Measurements from ENCODE around the gene FMN2. TPM values are rescaled to one million over a fixed set of nuclear protein-coding genes. Genes with fewer than 3 reads are reported as not detected.
A peak's percentile ranks its signal among the peaks of the same experiment; 100 is the strongest.

FMN2 gene
- total and polyA plus RNA-seq, 4 donors = 0.14 to 2.7 (median 1.2) TPM

GRCh38 chr1:240314845-240315801, 223.4 kb downstream of the FMN2 start:
- peaks cover 0 to 7% (median 0%) of the 10 kb centered on the region in 5 donors for H3K4me1 ChIP-seq (ENCODE audit: control insufficient read depth in 5 of 5, insufficient read depth in 5 of 5, low read length in 5 of 5)
- WGBS, 2 donors = 60 to 71% methylated on average over 3 of the region's 3 CpGs
- no peaks in the 10 kb centered on the region for H3K27me3 ChIP-seq (ENCODE audit: control insufficient read depth in 3 of 3, insufficient read depth in 3 of 3, low read length in 2 of 3)
- DNase-seq (peak in 2 of 3 donors; percentile 32 to 39), ATAC-seq (ENCODE audit: insufficient read depth, low FRiP score) (no peak)
- no peak overlapping the region for H3K9ac ChIP-seq (ENCODE audit: insufficient read depth in 1 of 2, low read length in 2 of 2)
- H3K4me3 ChIP-seq = no peak overlapping the region
- no peak overlapping the region for H3K27ac ChIP-seq (ENCODE audit: low read depth in 1 of 2, low read length in 1 of 2)
- H3K9me3 ChIP-seq (ENCODE audit: control insufficient read depth in 4 of 4, insufficient read depth in 3 of 4, low read length in 3 of 4) = no peaks in the 10 kb centered on the region
- H3K36me3 ChIP-seq (ENCODE audit: control insufficient read depth in 4 of 4, insufficient read depth in 4 of 4, low read length in 4 of 4) = no peaks in the 10 kb centered on the region
- TF ChIP-seq CTCF (IDR thresholded peaks at IDR 0.05; ENCODE audit: control extremely low read depth, extremely low read depth) = no peak

- H3K36me3 ChIP-seq (ENCODE audit: control insufficient read depth in 4 of 4, insufficient read depth in 4 of 4, low read length in 4 of 4) = no peaks in the 10 kb centered on the region
- peaks cover 0 to 2% (median 0%) of the 10 kb centered on the region in 5 donors for H3K4me1 ChIP-seq (ENCODE audit: control insufficient read depth in 5 of 5, insufficient read depth in 5 of 5, low read length in 5 of 5)
- H3K9me3 ChIP-seq (ENCODE audit: control insufficient read depth in 4 of 4, insufficient read depth in 3 of 4, low read length in 3 of 4) = no peaks in the 10 kb centered on the region
- H3K27me3 ChIP-seq (ENCODE audit: control insufficient read depth in 3 of 3, insufficient read depth in 3 of 3, low read length in 2 of 3) = no peaks in the 10 kb centered on the region
- WGBS, 2 donors = 86 to 89% methylated on average over 3 of the region's 3 CpGs
- no peak overlapping the region for H3K27ac ChIP-seq (ENCODE audit: low read depth in 1 of 2, low read length in 1 of 2)
- no peak overlapping the region for H3K4me3 ChIP-seq
- no peak overlapping the region for H3K9ac ChIP-seq (ENCODE audit: insufficient read depth in 1 of 2, low read length in 2 of 2)
- no peak for TF ChIP-seq CTCF (IDR thresholded peaks at IDR 0.05; ENCODE audit: control extremely low read depth, extremely low read depth)
- ATAC-seq (ENCODE audit: insufficient read depth, low FRiP score) (no peak), DNase-seq (no peak)
Observed at GRCh38 chr1:240319998-240320397, 228.3 kb downstream of the FMN2 start.

- Histone ChIP-seq H3K9me3 (ENCODE audit: control insufficient read depth in 4 of 4, insufficient read depth in 3 of 4, low read length in 3 of 4) (no peaks in the 10 kb centered on the region), H3K9ac (ENCODE audit: insufficient read depth in 1 of 2, low read length in 2 of 2) (no peak overlapping the region), H3K27me3 (ENCODE audit: control insufficient read depth in 3 of 3, insufficient read depth in 3 of 3, low read length in 2 of 3) (no peaks in the 10 kb centered on the region), H3K4me3 (no peak overlapping the region), H3K27ac (ENCODE audit: low read depth in 1 of 2, low read length in 1 of 2) (no peak overlapping the region), H3K36me3 (ENCODE audit: control insufficient read depth in 4 of 4, insufficient read depth in 4 of 4, low read length in 4 of 4) (no peaks in the 10 kb centered on the region), H3K4me1 (ENCODE audit: control insufficient read depth in 5 of 5, insufficient read depth in 5 of 5, low read length in 5 of 5) (no peaks in the 10 kb centered on the region)
- ATAC-seq (ENCODE audit: insufficient read depth, low FRiP score) = no peak
- no peak for TF ChIP-seq CTCF (IDR thresholded peaks at IDR 0.05; ENCODE audit: control extremely low read depth, extremely low read depth)
- no peak for DNase-seq
- WGBS, 2 donors = 43 to 65% methylated on average over 5 of the region's 5 CpGs
Observed at GRCh38 chr1:240320659-240321058, 229.0 kb downstream of the FMN2 start.
